ENCODE measurements around the gene COPZ1. TPM values are rescaled to one million over a fixed set of nuclear protein-coding genes. Genes with fewer than 3 reads are reported as not detected.

COPZ1 gene
- total and polyA plus RNA-seq, 9 of the 15 experiments (the other 6 are each of a cell fraction or from before 2014, with no cell fraction given), result 137 to 487 (median 233) TPM

- TF ChIP-seq MBD1 (CRISPR knock-in tag; IDR thresholded peaks at IDR 0.05) (no peak), RBM15 (IDR thresholded peaks at IDR 0.05; ENCODE audit: insufficient read depth, low read length) (no peak), HDAC3 (IDR thresholded peaks at IDR 0.05; ENCODE audit: borderline replicate concordance, partially characterized antibody) (no peak), PRMT5 (CRISPR knock-in tag; IDR thresholded peaks at IDR 0.05) (no peak), SMARCA5 (IDR thresholded peaks at IDR 0.05) (no peak), STAT5B (CRISPR knock-in tag; IDR thresholded peaks at IDR 0.05) (no peak), THRAP3 (IDR thresholded peaks at IDR 0.05; ENCODE audit: borderline replicate concordance) (peak; percentile 32; the same call in 1 of the 2 replicates), ZNF551 (CRISPR knock-in tag; IDR thresholded peaks at IDR 0.05) (no peak), ZNF146 (CRISPR knock-in tag; IDR thresholded peaks at IDR 0.05; ENCODE audit: unreplicated experiment) (no peak), ZC3H11A (IDR thresholded peaks at IDR 0.05; ENCODE audit: low read depth, low read length) (0 out of 2 replicates have a peak, but pooled peaks have one; percentile 27), THRB (CRISPR knock-in tag; conservative IDR thresholded peaks at IDR 0.05) (no peak), SMC3 (conservative IDR thresholded peaks at IDR 0.05; ENCODE audit: insufficient read depth, low read depth, low read length) (peak; percentile 90), PTRF (tag; IDR thresholded peaks at IDR 0.05) (no peak), SMARCC2 (IDR thresholded peaks at IDR 0.05; ENCODE audit: low read depth) (no peak), SIRT6 (IDR thresholded peaks at IDR 0.05; ENCODE audit: low read depth, low read length) (no peak), PATZ1 (CRISPR knock-in tag; IDR thresholded peaks at IDR 0.05; ENCODE audit: borderline replicate concordance) (no peak), KLF10 (CRISPR knock-in tag; IDR thresholded peaks at IDR 0.05) (no peak), YY1 (IDR thresholded peaks at IDR 0.05; ENCODE audit: borderline replicate concordance in 1 of 3, control insufficient read depth in 1 of 3, extremely low read depth in 1 of 3, insufficient read depth in 3 of 3, insufficient read length in 1 of 3, insufficient replicate concordance in 2 of 3, low read depth in 1 of 3, low read length in 2 of 3) (peak in 2 of 3 experiments; percentile 14 to 34)
Observed at GRCh38 chr12:54294152-54294952, 30.6 kb upstream of the COPZ1 start (continued).
